Endothelial cell of umbilical vein (primary cell): ENCODE measurements around the gene RUNX2. TPM values are rescaled to one million over a fixed set of nuclear protein-coding genes. Genes with fewer than 3 reads are reported as not detected.

Experiments used
- BruUV-seq: library from RNA; stranded (reverse); fragments of 400-500 nt; replicated peaks from 2 replicates; lab custom pipeline; 2021; lab: Mats Ljungman, UMichigan
- CTCF ChIA-PET: fragments of 300-600, 350-600 bp; sonication (Branson Sonifier 250); formaldehyde crosslinking; loops from one replicate; lab custom pipeline; 2021; ENCODE audit warnings: antibody characterized with exemption, inconsistent platforms; lab: Charles Lee
- POLR2A ChIA-PET: fragments of 300-600, 350-600 bp; sonication (Branson Sonifier 250); formaldehyde crosslinking; loops from one replicate; lab custom pipeline; 2021; ENCODE audit warnings: antibody characterized with exemption, inconsistent platforms; lab: Charles Lee
- DNase-seq: peaks from one replicate; pipeline ENCODE4 v3.0.0-alpha.2; 2011; ENCODE audit warnings: low read depth, low spot score
- FAIRE-seq: peaks from 2 replicates; lab custom pipeline; 2011; peaks lifted over from hg19 to GRCh38; lab: Jason Lieb, UNC
- H2AFZ ChIP-seq: 2 replicates; pipeline ENCODE4 v1.6.0; 2012; ENCODE audit warnings: low read depth, low read length, control low read depth, inconsistent platforms
- H3K27ac ChIP-seq: 2 replicates; pipeline ENCODE4 v1.5.1; 2011; ENCODE audit warnings: low read depth, mild to moderate bottlenecking, control low read depth, low read length, moderate library complexity; ENCODE audit not compliant: insufficient read depth
- H3K27me3 ChIP-seq, 2 experiments: 2 replicates each; pipeline versions ENCODE4 v1.6.0 to v1.6.1; 2011; ENCODE audit warnings: low read length in 2 of 2, mixed read lengths in 1 of 2; ENCODE audit not compliant: control insufficient read depth in 2 of 2, insufficient read depth in 2 of 2
- H3K36me3 ChIP-seq, 2 experiments: 2 replicates in 1 of 2; 3 replicates in 1 of 2; pipeline ENCODE4 v1.5.1; 2011; ENCODE audit warnings: low read length in 2 of 2, mild to moderate bottlenecking in 1 of 2, moderate library complexity in 1 of 2; ENCODE audit not compliant: control insufficient read depth in 2 of 2, insufficient read depth in 2 of 2; ENCODE audit errors: extremely low read depth in 1 of 2
- H3K4me1 ChIP-seq: 3 replicates; pipeline ENCODE4 v1.5.1; 2011; ENCODE audit warnings: mild to moderate bottlenecking, low read length; ENCODE audit not compliant: control insufficient read depth, insufficient read depth; ENCODE audit errors: extremely low read depth
- H3K4me2 ChIP-seq: 2 replicates; pipeline ENCODE4 v1.6.1; 2011; ENCODE audit warnings: low read length, control low read depth, mixed read lengths; ENCODE audit not compliant: insufficient read depth
- H3K4me3 ChIP-seq, 3 experiments: fragments of 200-600 bp in 1 of 3; sonication (generic), shearing (Covaris generic) in 1 of 3; replicated peaks in 1 of 3; 2 replicates each; pipeline ENCODE4 v1.5.1; 2011 to 2016; ENCODE audit warnings: control low read depth in 3 of 3, low read length in 3 of 3, mild to moderate bottlenecking in 2 of 3, inconsistent platforms in 1 of 3, low read depth in 1 of 3, moderate library complexity in 1 of 3; ENCODE audit not compliant: insufficient read depth in 1 of 3
- H3K79me2 ChIP-seq: 2 replicates; pipeline ENCODE4 v1.6.0; 2012; ENCODE audit warnings: low read length, inconsistent platforms; ENCODE audit not compliant: control insufficient read depth, insufficient read depth
- H3K9ac ChIP-seq: replicated peaks from 2 replicates; pipeline ENCODE3; 2011; ENCODE audit warnings: low read length, control low read depth; ENCODE audit not compliant: insufficient read depth; ENCODE audit errors: extremely low read depth
- H3K9me1 ChIP-seq: replicated peaks from 3 replicates; pipeline ENCODE4 v1.6.0; 2011; ENCODE audit warnings: mild to moderate bottlenecking, low read length; ENCODE audit not compliant: control insufficient read depth, insufficient read depth; ENCODE audit errors: extremely low read depth
- H3K9me3 ChIP-seq: replicated peaks from 2 replicates; pipeline ENCODE4 v1.5.1; 2012; ENCODE audit warnings: low read length, inconsistent platforms; ENCODE audit not compliant: control insufficient read depth, insufficient read depth
- H4K20me1 ChIP-seq: replicated peaks from 2 replicates; pipeline ENCODE3; 2011; ENCODE audit warnings: mild to moderate bottlenecking, low read length; ENCODE audit not compliant: control insufficient read depth, insufficient read depth; ENCODE audit errors: extremely low read depth
- EZH2 ChIP-seq: IDR thresholded peaks from 2 replicates; pipeline ENCODE4 v1.6.1; 2012; ENCODE audit warnings: borderline replicate concordance, low read depth, mild to moderate bottlenecking, moderate library complexity, low read length, inconsistent platforms; ENCODE audit not compliant: severe bottlenecking
- FOS ChIP-seq: IDR thresholded peaks from 2 replicates; pipeline ENCODE4 v1.6.1; 2011; ENCODE audit warnings: mild to moderate bottlenecking, low read length, moderate library complexity, borderline replicate concordance; ENCODE audit not compliant: insufficient read depth
- GATA2 ChIP-seq: IDR thresholded peaks from 2 replicates; pipeline ENCODE4 v1.7.0; 2011; ENCODE audit warnings: low read depth, mild to moderate bottlenecking, moderate library complexity, mixed read lengths, low read length; ENCODE audit not compliant: insufficient read length, insufficient read depth
- JUN ChIP-seq: IDR thresholded peaks from 2 replicates; pipeline ENCODE4 v1.6.1; 2011; ENCODE audit warnings: borderline replicate concordance, low read depth; ENCODE audit not compliant: insufficient read length, insufficient read depth
- MYC ChIP-seq: IDR thresholded peaks from one replicate; pipeline ENCODE4 v1.6.1; 2011; ENCODE audit warnings: mild to moderate bottlenecking, low read depth, low read length
- POLR2A ChIP-seq: IDR thresholded peaks from 2 replicates; pipeline ENCODE4 v1.6.1; 2012; ENCODE audit warnings: low read depth, mild to moderate bottlenecking, control low read depth, low read length
- POLR2AphosphoS5 ChIP-seq: IDR thresholded peaks from 2 replicates; pipeline ENCODE4 v1.6.1; 2012; ENCODE audit warnings: low read depth, mild to moderate bottlenecking, control low read depth, low read length, moderate library complexity; ENCODE audit not compliant: insufficient read depth
- dilution Hi-C: fragments of 300-500 bp; cut with MboI; formaldehyde crosslinking; loops from one replicate; pipeline ENCODE4 v1.15.0; 2019; ENCODE audit warnings: low sequenced_read_pairs; ENCODE audit not compliant: extremely low pct_ligation_motif_present
- intact Hi-C: fragments of 100-400 bp; cut with micrococcal nuclease; formaldehyde crosslinking; loops from one replicate; pipeline ENCODE4 v1.10.0; 2022
- polyA plus RNA-seq, 4 experiments: library from polyadenylated mRNA; depleted of rRNA in 3 of 4; stranded (reverse) in 3 of 4; unstranded in 1 of 4; fragments of >200 nt; gene quantifications; 2 replicates each; pipeline versions ENCODE4 v1.2.1 to v1.2.3, GENCODE V29; 2011 to 2012; ENCODE audit warnings: missing spikeins in 1 of 4
- total RNA-seq: library from RNA; stranded (reverse); gene quantifications from 2 replicates; pipeline ENCODE4 v1.2.3, GENCODE V29; 2021
- TF ChIP-seq, protein P1 (sequence below), 2 donors: IDR thresholded peaks; 1 replicate in 1 of 2; 2 replicates in 1 of 2; pipeline ENCODE4 v1.5.1; 2011; ENCODE audit warnings: low read length in 2 of 2, mild to moderate bottlenecking in 2 of 2, moderate library complexity in 2 of 2, control low read depth in 1 of 2, inconsistent platforms in 1 of 2, low read depth in 1 of 2; ENCODE audit not compliant: insufficient read depth in 1 of 2; ENCODE audit errors: extremely low read depth in 1 of 2
- TF ChIP-seq, protein P2 (sequence below): IDR thresholded peaks from 2 replicates; pipeline ENCODE4 v1.6.1; 2011; ENCODE audit not compliant: insufficient read depth, insufficient read length

Gene RUNX2
- total and polyA plus RNA-seq, 2 donors (not counting 3 experiments of a cell fraction or from before 2014, with no cell fraction given), result 0.06 TPM; not detected in 1

DNA sequence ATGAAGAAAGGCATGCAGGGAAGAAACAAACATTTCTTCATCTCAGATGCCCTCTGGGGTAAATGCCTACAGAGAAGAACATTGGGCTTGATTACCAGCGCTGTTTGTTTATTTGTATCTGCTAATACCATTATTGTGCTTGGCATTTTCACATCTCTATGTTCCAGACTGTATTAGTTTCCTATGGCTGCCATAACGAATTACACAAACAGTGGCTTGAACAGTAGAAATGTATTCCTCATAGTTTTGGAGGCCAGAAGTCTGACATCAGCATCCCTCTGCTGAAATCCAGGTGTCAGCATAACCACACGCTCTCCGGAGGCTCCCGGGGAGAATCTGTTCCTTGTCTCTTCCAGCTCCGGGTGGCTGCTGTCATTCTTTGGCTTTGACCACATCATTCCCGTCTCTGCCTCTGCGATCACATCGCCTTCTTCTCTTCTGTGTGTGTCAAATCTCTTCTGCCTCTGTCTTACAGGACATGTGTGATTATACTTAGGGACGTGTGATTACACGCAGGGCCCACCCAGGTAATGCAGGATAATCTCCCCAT lies 291.2 kb downstream of the RUNX2 start:
- Histone ChIP-seq H3K4me3 (no peak overlapping the region), H3K9me3 (no peaks in the 10 kb centered on the region), H4K20me1 (no peaks in the 10 kb centered on the region), H3K9me1 (no peaks in the 10 kb centered on the region), H3K9ac (no peak overlapping the region), H3K27me3 (peaks cover 2 to 9% of the 10 kb centered on the region in 2 experiments), H3K4me2 (no peak overlapping the region), H3K36me3 (no peaks in the 10 kb centered on the region), H3K79me2 (no peaks in the 10 kb centered on the region), H3K27ac (no peak overlapping the region), H2AFZ (no peak overlapping the region), H3K4me1 (no peaks in the 10 kb centered on the region)
- intact Hi-C loops, result no loop called here
- BruUV-seq, result no TSS peak
- POLR2A ChIA-PET, result no interaction called here
- CTCF ChIA-PET, result no interaction called here
- DNase-seq (no peak), FAIRE-seq (peak; percentile 38)
- dilution Hi-C loops, result no loop called here
- TF ChIP-seq, protein P1, sequence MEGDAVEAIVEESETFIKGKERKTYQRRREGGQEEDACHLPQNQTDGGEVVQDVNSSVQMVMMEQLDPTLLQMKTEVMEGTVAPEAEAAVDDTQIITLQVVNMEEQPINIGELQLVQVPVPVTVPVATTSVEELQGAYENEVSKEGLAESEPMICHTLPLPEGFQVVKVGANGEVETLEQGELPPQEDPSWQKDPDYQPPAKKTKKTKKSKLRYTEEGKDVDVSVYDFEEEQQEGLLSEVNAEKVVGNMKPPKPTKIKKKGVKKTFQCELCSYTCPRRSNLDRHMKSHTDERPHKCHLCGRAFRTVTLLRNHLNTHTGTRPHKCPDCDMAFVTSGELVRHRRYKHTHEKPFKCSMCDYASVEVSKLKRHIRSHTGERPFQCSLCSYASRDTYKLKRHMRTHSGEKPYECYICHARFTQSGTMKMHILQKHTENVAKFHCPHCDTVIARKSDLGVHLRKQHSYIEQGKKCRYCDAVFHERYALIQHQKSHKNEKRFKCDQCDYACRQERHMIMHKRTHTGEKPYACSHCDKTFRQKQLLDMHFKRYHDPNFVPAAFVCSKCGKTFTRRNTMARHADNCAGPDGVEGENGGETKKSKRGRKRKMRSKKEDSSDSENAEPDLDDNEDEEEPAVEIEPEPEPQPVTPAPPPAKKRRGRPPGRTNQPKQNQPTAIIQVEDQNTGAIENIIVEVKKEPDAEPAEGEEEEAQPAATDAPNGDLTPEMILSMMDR (IDR thresholded peaks at IDR 0.05; ENCODE audit: extremely low read depth in 1 of 2, insufficient read depth in 1 of 2, low read depth in 1 of 2, low read length in 2 of 2), result no peak
- no peak for TF ChIP-seq EZH2
- no peak for TF ChIP-seq POLR2A
- TF ChIP-seq JUN, result no peak
- TF ChIP-seq GATA2, result no peak
- no peak for TF ChIP-seq FOS
- no peak for TF ChIP-seq MYC
- TF ChIP-seq, protein P2, sequence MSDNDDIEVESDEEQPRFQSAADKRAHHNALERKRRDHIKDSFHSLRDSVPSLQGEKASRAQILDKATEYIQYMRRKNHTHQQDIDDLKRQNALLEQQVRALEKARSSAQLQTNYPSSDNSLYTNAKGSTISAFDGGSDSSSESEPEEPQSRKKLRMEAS, result no peak
- no peak for TF ChIP-seq POLR2AphosphoS5
